ENCODE results near the gene SLC26A11. TPM values are rescaled to one million over a fixed set of nuclear protein-coding genes. Genes with fewer than 3 reads are reported as not detected.

SLC26A11 gene
- total RNA-seq = 4.5 and 8.9 TPM in 2 replicates

DNA sequence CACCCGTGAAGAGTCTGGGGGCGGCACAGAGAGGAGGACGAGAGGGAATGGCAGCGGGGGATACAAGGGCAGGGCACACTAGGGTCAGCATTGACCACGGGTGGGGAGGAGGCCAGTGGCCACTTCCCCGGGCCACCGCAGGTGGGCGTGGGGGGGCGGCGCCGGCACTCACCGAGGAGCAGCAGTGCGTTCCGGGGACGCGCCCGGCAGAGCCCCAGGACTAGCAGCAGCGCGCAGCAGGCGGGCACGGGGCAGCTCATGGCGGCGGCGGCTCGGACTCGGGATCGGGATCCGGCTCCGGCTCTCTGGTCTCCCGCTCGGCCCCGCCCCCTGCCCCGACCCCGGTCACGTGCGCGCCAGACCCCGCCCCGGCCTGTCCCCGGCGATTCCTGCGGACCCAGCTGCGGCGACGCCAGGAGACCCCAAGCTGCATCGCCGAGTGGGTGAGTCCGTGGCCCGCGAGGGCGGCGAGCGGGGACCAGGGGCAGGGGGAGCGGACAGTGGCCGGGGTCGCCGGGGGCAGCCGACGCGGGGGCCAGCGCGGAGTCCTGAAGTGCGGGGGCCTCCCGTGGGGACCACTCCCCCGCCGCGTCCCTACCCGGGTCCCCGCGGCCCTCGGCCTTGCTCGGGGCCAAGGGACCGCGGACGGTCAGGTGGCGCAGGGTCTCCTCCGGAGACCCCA, at the start of gene SLC26A11, which contains the start of gene SGSH:
TSS of gene SLC26A11 (plus strand) at position 374 of the 682 bp plus-strand sequence. CDS start 1,134 bp downstream, outside the sequence.
TSS of gene SGSH (minus strand) at position 280 of the 682 bp plus-strand sequence. CDS start at position 260, 20 bp downstream.

DNA sequence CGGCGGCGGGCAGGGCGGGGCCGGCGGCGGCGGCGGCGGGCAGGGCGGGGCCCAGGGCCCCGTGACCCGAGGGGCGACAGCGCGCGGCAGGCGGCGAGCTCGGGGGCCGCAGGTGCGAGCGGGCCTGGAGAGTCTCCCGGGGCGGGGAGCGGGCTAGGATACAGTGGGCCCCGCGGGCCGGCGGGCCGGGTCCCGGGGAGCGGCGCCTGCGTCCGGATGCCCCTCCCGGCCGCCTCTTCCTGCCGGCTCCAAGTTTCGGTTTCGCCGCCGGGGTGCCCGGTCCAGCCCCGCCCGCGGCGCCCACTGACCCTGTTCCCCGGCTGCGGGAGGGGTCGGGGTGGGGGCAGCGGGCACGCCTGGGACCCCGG, 40.5 kb downstream of the SLC26A11 start, which contains the start of gene RNF213:
TSS of gene RNF213 (plus strand) at position 62 of the 368 bp plus-strand sequence. CDS start 2,830 bp downstream, outside the sequence.

Other genes with a start within 250 kb of the SLC26A11 start
- 34.9 and 79.6 TPM in 2 replicates for gene TBC1D16, start 184.6 kb upstream of the SLC26A11 start, total RNA-seq
- 1.5 TPM in 2 replicates for gene CCDC40, start 183.8 kb upstream of the SLC26A11 start, total RNA-seq
- gene GAA, start 118.8 kb upstream of the SLC26A11 start, total RNA-seq = 111 and 122 TPM in 2 replicates
- 82.6 and 86.3 TPM in 2 replicates for gene EIF4A3, start 73.3 kb upstream of the SLC26A11 start, total RNA-seq
- not detected in 2 replicates for gene CARD14, start 50.4 kb upstream of the SLC26A11 start, total RNA-seq
- 19.5 and 21.4 TPM in 2 replicates for gene SGSH, start 94 bp upstream of the SLC26A11 start, total RNA-seq
- gene RNF213, start 40.4 kb downstream of the SLC26A11 start, total RNA-seq = 31.9 and 44.2 TPM in 2 replicates
- gene ENDOV, start 194.7 kb downstream of the SLC26A11 start, total RNA-seq = 23.7 and 27.1 TPM in 2 replicates

Data from pericardium fibroblast (primary cell).